ENCODE measurements around the gene ACTMAP. TPM values are rescaled to one million over a fixed set of nuclear protein-coding genes. Genes with fewer than 3 reads are reported as not detected.

The ACTMAP gene
- total RNA-seq, 5 donors from 2014 or later (not counting 1 experiment from before 2014, with no cell fraction given): 4.7 to 8.3 (median 6.8) TPM

DNA sequence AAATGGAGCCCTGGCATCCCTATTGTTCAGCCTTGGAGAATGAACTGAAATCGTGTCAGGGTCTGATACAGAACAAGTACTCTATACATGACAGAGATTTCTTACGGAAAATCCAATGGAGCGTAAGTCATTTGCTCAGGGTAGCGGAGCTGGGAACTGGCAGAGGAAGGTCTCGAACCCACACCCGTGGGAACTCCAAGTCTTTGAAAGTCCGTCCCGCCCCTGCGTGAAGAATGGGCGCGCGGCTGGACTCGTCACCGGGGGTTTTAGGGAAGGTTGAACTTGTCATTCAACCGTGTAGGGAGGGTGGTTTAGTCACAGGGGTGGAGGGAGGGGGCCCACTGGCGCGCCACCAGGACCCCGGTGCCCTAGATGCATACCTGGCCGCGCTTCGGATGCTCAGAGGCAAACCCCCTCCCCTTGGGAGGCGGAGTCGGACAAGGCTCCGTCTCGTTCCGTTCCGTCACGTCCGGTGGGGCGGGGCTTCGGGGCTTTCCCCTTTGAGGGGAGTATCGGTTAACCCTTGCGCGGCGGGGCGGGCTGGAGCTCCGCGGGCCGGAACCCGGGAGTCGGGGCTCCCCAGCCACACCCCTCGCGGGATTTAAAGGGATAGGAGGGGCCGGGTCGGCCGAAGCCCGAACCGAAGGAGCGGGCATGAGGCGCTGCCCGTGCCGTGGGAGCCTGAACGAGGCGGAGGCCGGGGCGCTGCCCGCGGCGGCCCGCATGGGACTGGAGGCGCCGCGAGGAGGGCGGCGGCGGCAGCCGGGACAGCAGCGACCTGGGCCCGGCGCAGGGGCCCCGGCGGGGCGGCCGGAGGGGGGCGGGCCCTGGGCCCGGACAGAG is 33.6 kb downstream of the ACTMAP start, which contains the start of the genes COQ8B and ITPKC:
Gene COQ8B (minus strand): TSS at position 405 of the 843 bp plus-strand sequence. CDS start 2,254 bp downstream, outside the sequence.
Gene ITPKC (plus strand): TSS at position 631 of the 843 bp plus-strand sequence. CDS start 24 bp downstream, at position 655.
- H3K27ac Mint-ChIP-seq: peak within 1 kb of the TSS; percentile 87 to 90
- peaks cover 16% of the 10 kb centered on the region for H3K36me3 Mint-ChIP-seq
- ChIA-PET CTCF (interaction anchor here in 1 of 2 donors (1.3 kb wide), 1 partner anchor 60 kb away, joined by 3 read pairs; no protein-coding TSS in a partner anchor), POLR2A (interaction anchor here (1.0 to 1.3 kb wide), 3 partner anchors 34 to 61 kb away, joined by 3 to 5 read pairs (median 4); partner anchors contain the start of genes ACTMAP (in 1 of the 2), RAB4B (in 1 of the 2) and SNRPA (in 1 of the 2))
- peak; percentile 72 to 80 (median 76) for ATAC-seq (replicated peaks in 1 of 4)
- Histone ChIP-seq H3K9me3 (no peaks in the 10 kb centered on the region), H3K27ac (ENCODE audit: low read length) (peak within 1 kb of the TSS; percentile 91), H3K4me3 (ENCODE audit: control insufficient read depth in 1 of 2, extremely low read depth in 1 of 2, low read length in 1 of 2) (peak within 1 kb of the TSS; percentile 69 to 90), H3K36me3 (ENCODE audit: control insufficient read depth in 2 of 2, extremely low read depth in 1 of 2, insufficient read depth in 1 of 2, low read length in 1 of 2) (peaks cover 0 to 4% of the 10 kb centered on the region in 2 donors), H3K4me1 (ENCODE audit: control insufficient read depth in 1 of 2, extremely low read depth in 1 of 2, insufficient read depth in 2 of 2, low read length in 2 of 2) (peaks cover 32 to 79% of the 10 kb centered on the region in 2 experiments), H3K27me3 (replicated peaks in 1 of 2; ENCODE audit: control insufficient read depth in 2 of 2, extremely low read depth in 1 of 2, insufficient read depth in 2 of 2, low read length in 1 of 2) (no peaks in the 10 kb centered on the region)
- no peaks in the 10 kb centered on the region for H3K9me3 Mint-ChIP-seq
- peak; percentile 97 to 100 (median 100) for DNase-seq
- H3K27me3 Mint-ChIP-seq: no peaks in the 10 kb centered on the region
- peaks cover 68 to 76% (median 69%) of the 10 kb centered on the region in 3 donors for H3K4me1 Mint-ChIP-seq
- WGBS (ENCODE audit: insufficient coverage): under 1% methylated on average over 70 of the region's 76 CpGs
- peak within 1 kb of the TSS; percentile 80 to 91 (median 90) for H3K4me3 Mint-ChIP-seq

GRCh38 chr19:40716031-40716481 is 34.2 kb downstream of the ACTMAP start:
- ATAC-seq (replicated peaks in 1 of 4) (peak in 2 of 4 experiments; percentile 4 to 7), DNase-seq (peak in 21 of 35 experiments; percentile 5 to 73 (median 28))
- H3K27ac Mint-ChIP-seq: peak overlapping the region; percentile 87 to 90
- ChIA-PET CTCF (interaction anchor here in 1 of 2 donors (1.3 kb wide), 1 partner anchor 61 kb away, joined by 3 read pairs; no protein-coding TSS in a partner anchor), POLR2A (interaction anchor here in 1 of 2 donors (1.2 to 1.3 kb wide), 2 partner anchors 35 to 36 kb away, joined by 4 to 5 read pairs; partner anchors contain the start of genes ACTMAP and SNRPA)
- Histone ChIP-seq H3K9me3 (no peaks in the 10 kb centered on the region), H3K4me3 (ENCODE audit: control insufficient read depth in 1 of 2, extremely low read depth in 1 of 2, low read length in 1 of 2) (peak overlapping the region; percentile 69 to 90), H3K27me3 (replicated peaks in 1 of 2; ENCODE audit: control insufficient read depth in 2 of 2, extremely low read depth in 1 of 2, insufficient read depth in 2 of 2, low read length in 1 of 2) (no peaks in the 10 kb centered on the region), H3K4me1 (ENCODE audit: control insufficient read depth in 1 of 2, extremely low read depth in 1 of 2, insufficient read depth in 2 of 2, low read length in 2 of 2) (peaks cover 32 to 77% of the 10 kb centered on the region in 2 experiments), H3K27ac (ENCODE audit: low read length) (peak overlapping the region; percentile 91), H3K36me3 (ENCODE audit: control insufficient read depth in 2 of 2, extremely low read depth in 1 of 2, insufficient read depth in 1 of 2, low read length in 1 of 2) (peaks cover 0 to 11% of the 10 kb centered on the region in 2 donors)
- H3K27me3 Mint-ChIP-seq: no peaks in the 10 kb centered on the region
- peaks cover 22% of the 10 kb centered on the region for H3K36me3 Mint-ChIP-seq
- peak overlapping the region; percentile 80 to 91 (median 90) for H3K4me3 Mint-ChIP-seq
- 10% methylated on average over 2 of the region's 8 CpGs for WGBS (ENCODE audit: insufficient coverage)
- no peaks in the 10 kb centered on the region for H3K9me3 Mint-ChIP-seq
- peaks cover 70 to 76% (median 71%) of the 10 kb centered on the region in 3 donors for H3K4me1 Mint-ChIP-seq

GRCh38 chr19:40714441-40715299 is 35.6 kb downstream of the ACTMAP start:
- H3K4me3 ChIP-seq (ENCODE audit: control insufficient read depth in 1 of 2, extremely low read depth in 1 of 2, low read length in 1 of 2): peak overlapping the region; percentile 69 to 90
- Mint-ChIP-seq H3K27me3 (no peaks in the 10 kb centered on the region), H3K9me3 (no peaks in the 10 kb centered on the region), H3K4me3 (peak overlapping the region; percentile 80 to 91 (median 90)), H3K36me3 (peaks cover 20% of the 10 kb centered on the region), H3K27ac (peak overlapping the region; percentile 87 to 90), H3K4me1 (peaks cover 57 to 64% (median 59%) of the 10 kb centered on the region in 3 donors)
- ChIA-PET POLR2A (interaction anchor here in 1 of 2 donors (0.6 kb wide), 1 partner anchor 34 kb away, joined by 3 read pairs; no protein-coding TSS in a partner anchor), CTCF (interaction anchor here in 1 of 2 donors (0.5 kb wide), 1 partner anchor 266 kb away, joined by 3 read pairs; no protein-coding TSS in a partner anchor)
- ATAC-seq (replicated peaks in 1 of 4) (peak; percentile 76 to 81 (median 80)), DNase-seq (peak; percentile 87 to 96 (median 93))
- peaks cover 0 to 15% of the 10 kb centered on the region in 2 donors for H3K36me3 ChIP-seq (ENCODE audit: control insufficient read depth in 2 of 2, extremely low read depth in 1 of 2, insufficient read depth in 1 of 2, low read length in 1 of 2)
- peaks cover 31 to 64% of the 10 kb centered on the region in 2 experiments for H3K4me1 ChIP-seq (ENCODE audit: control insufficient read depth in 1 of 2, extremely low read depth in 1 of 2, insufficient read depth in 2 of 2, low read length in 2 of 2)
- H3K27me3 ChIP-seq (replicated peaks in 1 of 2; ENCODE audit: control insufficient read depth in 2 of 2, extremely low read depth in 1 of 2, insufficient read depth in 2 of 2, low read length in 1 of 2): no peaks in the 10 kb centered on the region
- 2% methylated on average over 24 of the region's 31 CpGs for WGBS (ENCODE audit: insufficient coverage)
- no peaks in the 10 kb centered on the region for H3K9me3 ChIP-seq
- peak overlapping the region; percentile 91 for H3K27ac ChIP-seq (ENCODE audit: low read length)

GRCh38 chr19:40713939-40714338 is 36.3 kb downstream of the ACTMAP start:
- Mint-ChIP-seq H3K27me3 (no peaks in the 10 kb centered on the region), H3K4me3 (peak overlapping the region; percentile 53 to 91 (median 80)), H3K36me3 (peaks cover 25% of the 10 kb centered on the region), H3K27ac (peak overlapping the region; percentile 37 to 76), H3K9me3 (no peaks in the 10 kb centered on the region), H3K4me1 (peaks cover 50 to 58% (median 54%) of the 10 kb centered on the region in 3 donors)
- DNase-seq (peak in 1 of 35 experiments; percentile 16), ATAC-seq (replicated peaks in 1 of 4) (no peak)
- WGBS (ENCODE audit: insufficient coverage): no CpG with 5 or more reads among the region's 11 CpGs
- ChIA-PET CTCF (interaction anchor here (0.5 to 0.6 kb wide), 2 partner anchors 265 to 430 kb away, joined by 3 to 7 read pairs; no protein-coding TSS in a partner anchor), POLR2A (interaction anchor here in 1 of 2 donors (0.6 kb wide), 1 partner anchor 35 kb away, joined by 3 read pairs; no protein-coding TSS in a partner anchor)
- Histone ChIP-seq H3K9me3 (no peaks in the 10 kb centered on the region), H3K4me1 (ENCODE audit: control insufficient read depth in 1 of 2, extremely low read depth in 1 of 2, insufficient read depth in 2 of 2, low read length in 2 of 2) (peaks cover 29 to 57% of the 10 kb centered on the region in 2 experiments), H3K4me3 (ENCODE audit: control insufficient read depth in 1 of 2, extremely low read depth in 1 of 2, low read length in 1 of 2) (no peak overlapping the region), H3K27ac (ENCODE audit: low read length) (peak overlapping the region; percentile 91), H3K36me3 (ENCODE audit: control insufficient read depth in 2 of 2, extremely low read depth in 1 of 2, insufficient read depth in 1 of 2, low read length in 1 of 2) (peaks cover 0 to 20% of the 10 kb centered on the region in 2 donors), H3K27me3 (replicated peaks in 1 of 2; ENCODE audit: control insufficient read depth in 2 of 2, extremely low read depth in 1 of 2, insufficient read depth in 2 of 2, low read length in 1 of 2) (no peaks in the 10 kb centered on the region)

DNA sequence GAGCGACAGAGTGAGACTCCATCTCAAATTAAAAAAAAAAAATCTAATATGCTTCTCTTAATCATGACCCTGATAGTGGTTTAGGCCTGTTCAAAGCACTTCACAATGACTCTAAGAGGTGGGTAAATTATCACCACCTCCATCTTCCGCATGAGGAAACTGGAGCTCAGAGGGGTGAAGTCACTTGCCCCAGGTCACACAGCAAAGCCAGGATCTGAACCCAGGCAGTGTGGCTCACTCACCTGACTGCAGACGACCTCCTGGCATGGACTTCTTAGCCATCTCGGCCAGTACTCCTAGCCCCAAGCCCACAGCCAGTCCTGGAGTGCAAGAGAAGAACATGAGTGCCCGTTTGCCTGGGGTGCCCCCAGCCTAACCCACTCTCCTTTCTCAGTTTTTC is 40.5 kb downstream of the ACTMAP start:
- Histone ChIP-seq H3K4me3 (ENCODE audit: control insufficient read depth in 1 of 2, extremely low read depth in 1 of 2, low read length in 1 of 2) (no peak overlapping the region), H3K27ac (ENCODE audit: low read length) (no peak overlapping the region), H3K36me3 (ENCODE audit: control insufficient read depth in 2 of 2, extremely low read depth in 1 of 2, insufficient read depth in 1 of 2, low read length in 1 of 2) (peaks cover 3 to 37% of the 10 kb centered on the region in 2 donors), H3K27me3 (replicated peaks in 1 of 2; ENCODE audit: control insufficient read depth in 2 of 2, extremely low read depth in 1 of 2, insufficient read depth in 2 of 2, low read length in 1 of 2) (no peaks in the 10 kb centered on the region), H3K4me1 (ENCODE audit: control insufficient read depth in 1 of 2, extremely low read depth in 1 of 2, insufficient read depth in 2 of 2, low read length in 2 of 2) (peaks cover 3 to 22% of the 10 kb centered on the region in 2 experiments), H3K9me3 (no peaks in the 10 kb centered on the region)
- H3K9me3 Mint-ChIP-seq: no peaks in the 10 kb centered on the region
- H3K27ac Mint-ChIP-seq: no peak overlapping the region
- CTCF ChIA-PET: interaction anchor here in 1 of 2 donors (0.6 kb wide), 1 partner anchor 49 kb away, joined by 3 read pairs; no protein-coding TSS in a partner anchor
- POLR2A ChIA-PET: no interaction called here
- no peaks in the 10 kb centered on the region for H3K27me3 Mint-ChIP-seq
- WGBS (ENCODE audit: insufficient coverage): 92% methylated on average over 4 of the region's 5 CpGs
- peaks cover 22 to 33% (median 25%) of the 10 kb centered on the region in 3 donors for H3K4me1 Mint-ChIP-seq
- DNase-seq: no peak
- peaks cover 37% of the 10 kb centered on the region for H3K36me3 Mint-ChIP-seq
- ATAC-seq (replicated peaks in 1 of 4): no peak
- no peak overlapping the region for H3K4me3 Mint-ChIP-seq

All from T-cell (primary cell).